ENCODE measurements around the gene CCZ1B.
"Not testable (repeated sequence)": the region's sequence is repeated elsewhere in the genome, so short reads cannot be mapped to it uniquely, and the experiment has no call there.

Gene CCZ1B

DNA sequence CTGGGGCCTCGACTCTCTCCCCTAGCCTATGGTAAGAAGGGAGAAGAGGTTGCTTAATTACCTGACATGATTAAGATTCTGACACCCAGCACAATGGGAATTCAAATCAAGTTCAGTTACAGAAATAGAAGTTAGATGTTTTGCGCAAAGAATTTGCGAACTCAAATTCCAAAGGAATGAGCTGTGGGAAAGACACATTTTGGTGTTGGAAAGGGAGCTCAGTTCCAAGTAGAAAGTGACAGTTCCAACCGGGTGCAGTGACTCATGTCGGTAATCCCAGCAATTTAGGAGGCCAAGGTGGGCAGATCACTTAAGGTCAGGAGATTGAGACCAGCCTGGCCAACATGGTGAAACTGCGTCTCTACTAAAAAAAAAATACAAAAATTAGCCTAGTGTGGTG, 4.0 kb upstream of the CCZ1B start:
- not testable (repeated sequence) for DNase-seq (ENCODE audit: low read depth)

DNA sequence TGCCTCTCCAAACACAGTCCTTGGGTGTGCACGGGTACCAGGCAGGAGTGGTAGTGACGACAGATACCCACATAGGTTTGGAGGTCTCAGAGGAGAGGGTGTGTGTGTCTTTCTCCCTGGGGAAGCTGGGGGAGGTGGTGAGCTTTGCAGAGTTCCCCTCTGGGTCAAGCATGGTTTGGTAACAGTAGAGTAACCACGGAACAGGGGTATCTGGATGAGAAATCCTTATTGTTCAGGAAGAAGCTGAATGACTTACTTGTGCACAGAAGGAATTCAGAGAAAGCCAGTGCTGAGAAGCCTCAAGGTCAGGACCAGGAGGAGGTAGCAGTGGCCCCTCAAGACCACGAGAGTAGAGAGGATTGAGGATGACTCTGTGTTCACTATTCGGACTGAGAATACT, 3.5 kb upstream of the CCZ1B start:
- DNase-seq (ENCODE audit: low read depth), result not testable (repeated sequence)

- DNase-seq (ENCODE audit: low read depth), result not testable (repeated sequence)
These were observed 1.1 kb upstream of the CCZ1B start for GRCh38 chr7:6827180-6827579.

DNA sequence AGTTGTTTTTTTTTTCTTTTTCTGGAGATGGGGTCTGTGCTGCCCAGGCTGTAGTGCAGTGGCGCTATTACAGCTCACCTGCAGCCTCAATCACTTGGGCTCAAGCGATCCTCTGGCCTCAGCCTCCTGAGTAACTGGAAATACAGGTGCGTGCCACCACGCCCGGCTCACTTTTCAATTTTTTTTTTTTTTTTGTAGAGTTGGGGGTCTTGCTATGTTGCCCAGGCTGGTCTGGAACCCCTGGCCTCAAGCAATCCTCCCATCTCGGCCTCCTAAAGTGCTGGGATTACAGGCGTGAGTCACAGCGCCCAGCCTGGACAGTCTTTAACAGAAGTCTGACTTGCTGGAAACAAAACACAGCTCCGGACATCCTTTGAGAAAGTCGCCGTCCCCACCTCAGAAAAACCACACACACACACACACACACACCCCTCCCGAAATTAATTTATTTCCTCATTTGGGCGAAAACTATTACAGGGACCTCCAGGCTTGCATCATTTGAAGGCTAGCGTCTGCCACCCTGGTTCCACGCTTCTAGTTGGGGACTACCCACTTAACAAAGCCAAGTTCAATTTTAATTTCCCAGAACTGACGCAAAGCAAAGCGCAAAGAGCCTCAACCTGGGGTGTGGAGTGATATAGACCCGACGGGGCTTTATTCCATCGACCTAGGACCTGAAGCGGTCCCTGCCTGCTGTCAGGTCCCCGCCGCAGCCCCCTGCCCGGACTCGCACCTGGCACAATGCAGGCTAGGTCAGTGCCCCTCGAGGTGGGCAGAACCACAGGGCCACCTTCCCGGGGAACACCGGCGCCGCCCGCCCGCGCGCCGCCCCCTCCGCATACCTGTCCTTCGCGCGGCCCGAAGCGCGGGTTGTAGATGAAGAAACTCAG, 594 bp downstream of the CCZ1B start:
- DNase-seq (ENCODE audit: low read depth), result not testable (repeated sequence)

DNA sequence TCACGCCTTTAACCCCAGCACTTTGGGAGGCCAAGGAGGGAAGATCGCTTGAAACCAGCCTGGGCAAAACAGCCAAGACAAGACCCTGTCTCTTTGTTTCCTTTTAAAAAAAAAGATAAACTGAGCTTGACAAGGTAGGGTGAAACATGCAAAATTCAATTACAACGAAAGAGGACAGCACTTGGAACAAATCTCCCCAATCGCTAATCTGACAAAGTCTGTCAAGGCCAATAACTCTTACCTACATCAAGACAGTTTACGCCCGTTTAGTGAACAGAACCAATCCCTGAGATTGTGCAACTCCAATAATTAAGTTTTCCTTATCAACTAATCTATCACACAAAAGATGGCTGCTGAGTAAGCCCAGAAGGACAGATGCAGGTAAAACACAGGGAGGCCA, 4.5 kb downstream of the CCZ1B start:
- not testable (repeated sequence) for DNase-seq (ENCODE audit: low read depth)

DNA sequence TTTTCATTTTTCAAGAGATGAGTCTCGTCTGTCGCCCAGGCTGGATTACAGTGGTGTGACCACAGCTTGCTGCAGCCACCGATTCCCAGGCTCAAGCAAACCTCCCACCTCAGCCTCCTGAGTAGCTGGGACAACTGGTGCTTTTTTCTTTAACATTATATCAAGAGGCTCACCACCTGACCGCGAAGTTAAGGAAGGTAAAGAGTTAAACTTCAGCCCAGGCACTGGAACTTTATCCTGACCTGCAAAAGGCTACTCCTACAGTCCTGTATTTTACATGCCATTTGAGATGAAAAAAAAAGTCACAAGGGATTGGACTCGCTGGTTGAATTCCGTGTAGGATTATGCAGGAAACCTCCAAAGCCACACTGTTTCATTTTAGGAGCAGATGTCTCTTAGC, 10.6 kb downstream of the CCZ1B start:
- DNase-seq (ENCODE audit: low read depth), result not testable (repeated sequence)

- not testable (repeated sequence) for DNase-seq (ENCODE audit: low read depth)
These were observed 13.1 kb downstream of the CCZ1B start for GRCh38 chr7:6813011-6813410.

- DNase-seq (ENCODE audit: low read depth), result not testable (repeated sequence)
These were observed 18.1 kb downstream of the CCZ1B start for GRCh38 chr7:6807959-6808358.

- DNase-seq (ENCODE audit: low read depth), result not testable (repeated sequence)
These were observed 18.6 kb downstream of the CCZ1B start for GRCh38 chr7:6807393-6807918.

- not testable (repeated sequence) for DNase-seq (ENCODE audit: low read depth)
These were observed 25.7 kb downstream of the CCZ1B start for GRCh38 chr7:6800331-6800730.

- not testable (repeated sequence) for DNase-seq (ENCODE audit: low read depth)
These were observed 26.2 kb downstream of the CCZ1B start for GRCh38 chr7:6799887-6800286.

DNA sequence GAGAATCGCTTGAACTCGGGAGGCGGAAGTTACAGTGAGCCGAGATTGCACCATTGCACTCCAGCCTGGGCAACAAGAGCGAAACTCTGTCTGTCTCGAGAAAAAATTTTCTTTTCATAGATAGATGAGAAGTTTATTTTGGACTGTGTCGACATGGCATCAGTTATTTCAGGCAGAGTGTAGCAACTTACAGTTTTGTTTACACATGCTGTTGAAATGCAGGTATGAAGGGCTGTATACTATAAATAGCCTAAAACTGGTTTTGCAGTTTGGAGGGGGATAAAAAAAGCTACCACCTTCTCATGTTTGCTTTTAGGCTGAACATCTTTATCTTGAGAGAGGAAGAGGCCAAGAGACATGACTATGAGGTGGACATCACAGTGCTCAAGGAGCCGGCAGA, 28.0 kb downstream of the CCZ1B start:
- not testable (repeated sequence) for DNase-seq (ENCODE audit: low read depth)

DNA sequence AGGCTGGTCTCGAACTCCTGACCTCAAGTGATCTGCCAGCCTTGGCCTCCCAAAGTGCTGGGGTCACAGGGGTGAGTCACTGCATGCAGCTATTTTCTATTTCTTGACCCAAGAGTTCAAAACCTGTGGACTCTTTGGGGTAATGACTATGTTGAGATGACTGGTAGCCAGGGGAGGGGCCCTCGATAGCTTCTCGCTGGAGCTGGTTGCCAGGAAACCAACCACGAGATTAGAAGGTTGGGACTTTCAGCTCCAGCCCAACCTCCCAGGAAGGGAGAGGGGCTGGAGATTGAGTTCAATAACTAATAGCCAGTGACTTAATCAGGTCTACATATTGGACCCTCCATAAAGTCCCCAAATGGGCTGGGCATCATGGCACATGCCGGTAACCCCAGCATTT, 28.9 kb downstream of the CCZ1B start:
- DNase-seq (ENCODE audit: low read depth), result not testable (repeated sequence)

DNA sequence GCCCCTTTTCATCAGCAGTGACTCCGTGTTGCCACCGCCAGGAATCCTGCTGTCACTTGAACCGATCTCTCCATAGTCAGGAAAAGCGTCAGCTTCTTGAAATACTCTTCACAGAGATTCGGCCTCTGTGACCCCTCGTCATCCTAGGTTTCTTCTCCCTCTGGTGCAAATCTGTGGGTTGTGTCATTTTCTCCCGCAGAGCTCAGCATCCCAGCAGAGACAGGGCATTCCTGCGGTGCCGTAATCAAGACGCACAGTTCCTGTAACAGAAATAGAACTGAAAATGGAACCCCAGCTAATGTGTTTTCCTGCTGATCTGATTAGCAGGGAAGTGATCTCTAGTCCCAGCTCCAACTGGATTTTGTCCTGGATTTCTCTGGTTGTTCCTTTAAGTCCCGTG, 31.8 kb downstream of the CCZ1B start:
- not testable (repeated sequence) for DNase-seq (ENCODE audit: low read depth)

GRCh38 chr7:6792113-6792872, 33.8 kb downstream of the CCZ1B start:
- DNase-seq (ENCODE audit: low read depth), result not testable (repeated sequence)

- not testable (repeated sequence) for DNase-seq (ENCODE audit: low read depth)
These were observed 36.7 kb downstream of the CCZ1B start for GRCh38 chr7:6789353-6789752.

DNA sequence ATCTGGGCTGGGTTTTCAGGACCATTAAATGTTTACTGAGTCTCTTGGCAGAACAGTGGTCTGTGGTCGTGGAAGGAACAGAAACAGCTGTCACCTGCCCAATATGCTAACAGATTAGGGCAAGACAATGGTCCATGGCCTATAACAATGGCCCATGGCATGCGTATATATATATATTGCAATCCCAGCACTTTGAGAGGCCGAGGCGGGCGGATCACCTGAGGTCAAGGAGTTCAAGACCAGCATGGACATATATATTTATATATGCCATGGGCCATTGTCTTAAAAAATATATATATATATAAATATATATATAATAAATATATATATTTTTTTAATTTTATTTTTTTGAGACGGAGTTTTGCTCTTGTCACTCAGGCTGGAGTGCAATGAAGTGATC, 44.5 kb downstream of the CCZ1B start:
- not testable (repeated sequence) for DNase-seq (ENCODE audit: low read depth)

GRCh38 chr7:6761186-6761585, 64.9 kb downstream of the CCZ1B start:
- not testable (repeated sequence) for DNase-seq (ENCODE audit: low read depth)

DNA sequence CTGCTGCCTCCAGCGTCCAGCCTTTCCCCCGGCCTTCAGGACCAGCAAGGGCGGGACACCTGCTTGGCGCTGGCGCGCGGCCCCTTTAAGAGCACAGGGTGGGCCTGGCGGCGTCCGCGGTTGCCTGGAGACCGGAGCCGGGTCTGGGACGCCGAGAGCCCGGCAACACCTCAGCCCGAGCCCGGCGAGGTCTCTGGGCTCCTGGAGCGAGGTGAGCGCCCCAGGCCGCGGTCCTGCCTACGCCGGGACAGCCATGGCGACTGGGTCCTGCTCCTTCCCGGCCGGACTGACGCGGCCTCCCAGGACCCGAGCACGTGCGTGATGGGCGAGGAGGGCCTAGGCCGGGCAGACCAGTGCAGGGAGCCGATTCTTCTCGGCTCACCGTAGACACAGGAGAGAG, 72.1 kb downstream of the CCZ1B start, which contains the start of gene RSPH10B2:
TSS of gene RSPH10B2 (plus strand) at position 140 of the 400 bp plus-strand sequence. CDS start 3,575 bp downstream, outside the sequence.
- DNase-seq (ENCODE audit: low read depth), result not testable (repeated sequence)

DNA sequence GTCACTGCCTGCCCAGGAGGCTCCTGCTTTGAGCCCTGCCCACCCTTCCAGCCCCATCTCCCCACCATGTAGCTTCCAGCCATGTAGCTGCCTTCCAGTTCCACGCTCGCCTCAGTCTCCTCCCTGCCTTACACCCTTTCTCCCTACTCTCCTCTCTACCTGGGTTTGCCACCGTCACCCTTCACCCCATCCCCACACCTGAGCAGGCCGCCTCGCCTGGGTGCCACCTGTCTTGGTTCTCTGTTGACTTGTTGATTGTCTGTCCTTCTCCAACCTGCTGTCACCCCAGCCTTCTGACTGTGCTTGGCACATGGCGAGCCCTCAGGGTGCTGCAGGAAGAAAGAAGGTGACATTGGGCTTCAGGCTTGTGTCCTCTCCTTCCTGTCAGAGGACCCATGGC, 75.9 kb downstream of the CCZ1B start:
- DNase-seq (ENCODE audit: low read depth), result not testable (repeated sequence)

DNA sequence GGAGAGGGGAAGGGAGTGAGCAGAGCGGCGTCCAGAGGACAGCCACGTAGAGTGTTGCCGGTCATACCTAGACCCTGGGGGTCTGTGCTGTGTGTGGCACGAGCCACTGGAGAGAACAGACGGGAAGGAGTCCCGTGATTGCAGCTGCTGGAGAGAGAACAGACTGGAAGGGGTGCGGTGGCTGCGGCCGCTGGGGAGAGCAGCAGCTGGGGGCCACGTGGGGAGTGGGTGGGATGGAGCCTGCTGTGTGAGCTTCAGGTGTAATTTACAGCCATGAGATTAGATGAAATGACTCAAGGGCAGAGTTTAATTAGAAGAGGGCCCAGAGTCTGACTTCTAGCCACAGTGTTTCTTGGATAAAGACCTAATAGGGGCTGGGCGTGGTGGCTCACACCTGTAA, 76.7 kb downstream of the CCZ1B start:
- DNase-seq (ENCODE audit: low read depth), result not testable (repeated sequence)
